HUES64 (cell line): ENCODE measurements around the gene PSMB3.
A peak's percentile ranks its signal among the peaks of the same experiment; 100 is the strongest.

Experiments used
- H3K27ac ChIP-seq: 2 replicates; pipeline ENCODE4 v1.7.0; 2013; ENCODE audit warnings: low read depth, low read length, inconsistent platforms
- H3K27me3 ChIP-seq: 2 replicates; pipeline ENCODE4 v1.6.1; 2013; ENCODE audit warnings: mild to moderate bottlenecking, low read length; ENCODE audit not compliant: insufficient read depth
- H3K36me3 ChIP-seq: 2 replicates; pipeline ENCODE4 v1.6.1; 2013; ENCODE audit warnings: mild to moderate bottlenecking, low read length; ENCODE audit not compliant: insufficient read depth
- H3K4me1 ChIP-seq: 2 replicates; pipeline ENCODE4 v1.6.1; 2013; ENCODE audit warnings: mild to moderate bottlenecking, low read length, moderate library complexity; ENCODE audit not compliant: insufficient read depth
- H3K4me3 ChIP-seq: 2 replicates; pipeline ENCODE4 v1.5.1; 2013; ENCODE audit warnings: mild to moderate bottlenecking, low read length, moderate library complexity
- H3K9ac ChIP-seq: 2 replicates; pipeline ENCODE4 v1.6.1; 2013; ENCODE audit warnings: mild to moderate bottlenecking, low read depth, low read length
- H3K9me3 ChIP-seq: 2 replicates; pipeline ENCODE4 v1.6.1; 2013; ENCODE audit warnings: low read depth, low read length; ENCODE audit not compliant: insufficient read depth
- WGBS: fragments of 150-250, 120-280 bp; methylation state at CpG from one replicate; pipeline ENCODE4 v1.1.7; 2013; ENCODE audit warnings: missing lambda C conversion rate; 5-methylcytosine and 5-hydroxymethylcytosine counted together

The PSMB3 gene

GRCh38 chr17:38729368-38729885 lies 23.1 kb upstream of the PSMB3 start:
- peaks cover 6% of the 10 kb centered on the region; the same call in 1 of the 2 replicates for H3K4me1 ChIP-seq
- 36% methylated on average over 14 of the region's 14 CpGs for WGBS
- H3K4me3 ChIP-seq, result peak overlapping the region; percentile 73
- no peaks in the 10 kb centered on the region for H3K9me3 ChIP-seq
- H3K36me3 ChIP-seq, result peaks cover 15% of the 10 kb centered on the region
- peaks cover 20% of the 10 kb centered on the region for H3K27me3 ChIP-seq
- H3K9ac ChIP-seq, result peak overlapping the region; percentile 69
- H3K27ac ChIP-seq, result no peak overlapping the region

GRCh38 chr17:38729886-38730525 lies 22.5 kb upstream of the PSMB3 start, which contains the start of gene CISD3:
TSS of gene CISD3 (plus strand) at chr17:38730341. CDS start at chr17:38730359, 18 bp downstream.
- Histone ChIP-seq H3K27ac (peak within 1 kb of the TSS; percentile 68; the same call in 1 of the 2 replicates), H3K4me1 (peaks cover 6% of the 10 kb centered on the region; the same call in 1 of the 2 replicates), H3K9me3 (no peaks in the 10 kb centered on the region), H3K36me3 (peaks cover 19% of the 10 kb centered on the region), H3K27me3 (peaks cover 20% of the 10 kb centered on the region), H3K9ac (peak within 1 kb of the TSS; percentile 71), H3K4me3 (peak within 1 kb of the TSS; percentile 73)
- WGBS, result 1% methylated on average over 92 of the region's 92 CpGs

GRCh38 chr17:38730526-38731379 lies 21.8 kb upstream of the PSMB3 start:
- H3K36me3 ChIP-seq, result peaks cover 23% of the 10 kb centered on the region
- WGBS, result 21% methylated on average over 27 of the region's 27 CpGs
- peaks cover 20% of the 10 kb centered on the region for H3K27me3 ChIP-seq
- H3K4me1 ChIP-seq, result peaks cover 6% of the 10 kb centered on the region; the same call in 1 of the 2 replicates
- H3K9me3 ChIP-seq, result no peaks in the 10 kb centered on the region
- peak overlapping the region; percentile 68; the same call in 1 of the 2 replicates for H3K27ac ChIP-seq
- peak overlapping the region; percentile 73 for H3K4me3 ChIP-seq
- peak overlapping the region; percentile 71 for H3K9ac ChIP-seq

- H3K4me3 ChIP-seq, result no peak overlapping the region
- H3K9me3 ChIP-seq, result no peaks in the 10 kb centered on the region
- peaks cover 20% of the 10 kb centered on the region for H3K27me3 ChIP-seq
- peaks cover 29% of the 10 kb centered on the region for H3K36me3 ChIP-seq
- no peak overlapping the region for H3K9ac ChIP-seq
- H3K4me1 ChIP-seq, result peaks cover 6% of the 10 kb centered on the region; the same call in 1 of the 2 replicates
- no peak overlapping the region for H3K27ac ChIP-seq
- 92% methylated on average over 8 of the region's 8 CpGs for WGBS
Observed at GRCh38 chr17:38731526-38732294, 20.8 kb upstream of the PSMB3 start.

- Histone ChIP-seq H3K36me3 (peaks cover 35% of the 10 kb centered on the region), H3K9me3 (no peaks in the 10 kb centered on the region), H3K9ac (no peak overlapping the region), H3K4me1 (peaks cover 6% of the 10 kb centered on the region; the same call in 1 of the 2 replicates), H3K27me3 (peaks cover 20% of the 10 kb centered on the region), H3K4me3 (no peak overlapping the region), H3K27ac (no peak overlapping the region)
- WGBS, result 96% methylated on average over 7 of the region's 7 CpGs
Observed at GRCh38 chr17:38732376-38733281, 19.9 kb upstream of the PSMB3 start.

GRCh38 chr17:38733282-38733981 lies 19.1 kb upstream of the PSMB3 start:
- H3K36me3 ChIP-seq, result peaks cover 43% of the 10 kb centered on the region
- no peak overlapping the region for H3K4me3 ChIP-seq
- peaks cover 6% of the 10 kb centered on the region; the same call in 1 of the 2 replicates for H3K4me1 ChIP-seq
- H3K9ac ChIP-seq, result no peak overlapping the region
- peaks cover 12% of the 10 kb centered on the region for H3K27me3 ChIP-seq
- 87% methylated on average over 9 of the region's 9 CpGs for WGBS
- no peaks in the 10 kb centered on the region for H3K9me3 ChIP-seq
- no peak overlapping the region for H3K27ac ChIP-seq

- H3K9ac ChIP-seq, result no peak overlapping the region
- 81% methylated on average over 13 of the region's 15 CpGs for WGBS
- H3K4me1 ChIP-seq, result peaks cover 6% of the 10 kb centered on the region; the same call in 1 of the 2 replicates
- no peak overlapping the region for H3K27ac ChIP-seq
- H3K27me3 ChIP-seq, result peaks cover 3% of the 10 kb centered on the region; the same call in 1 of the 2 replicates
- peaks cover 51% of the 10 kb centered on the region for H3K36me3 ChIP-seq
- no peak overlapping the region for H3K4me3 ChIP-seq
- H3K9me3 ChIP-seq, result no peaks in the 10 kb centered on the region
Observed at GRCh38 chr17:38733982-38734973, 18.3 kb upstream of the PSMB3 start.

GRCh38 chr17:38735161-38735997 lies 17.2 kb upstream of the PSMB3 start:
- Histone ChIP-seq H3K4me3 (no peak overlapping the region), H3K4me1 (peaks cover 6% of the 10 kb centered on the region; the same call in 1 of the 2 replicates), H3K9ac (no peak overlapping the region), H3K27ac (no peak overlapping the region), H3K9me3 (no peaks in the 10 kb centered on the region), H3K36me3 (peaks cover 60% of the 10 kb centered on the region), H3K27me3 (no peaks in the 10 kb centered on the region)
- 71% methylated on average over 23 of the region's 23 CpGs for WGBS
